HG02588 (cell line): ENCODE data around the gene EIF1AY.
"Not testable (repeated sequence)": the region's sequence is repeated elsewhere in the genome, so short reads cannot be mapped to it uniquely, and the experiment has no call there.

ENCODE experiments used
- ATAC-seq: cut with Tn5 transposase; IDR thresholded peaks from one replicate; pipeline ENCODE4 v1.9.1; 2021; ENCODE audit warnings: mild to moderate bottlenecking, moderate library complexity; ENCODE audit not compliant: unreplicated experiment

Gene EIF1AY, protein sequence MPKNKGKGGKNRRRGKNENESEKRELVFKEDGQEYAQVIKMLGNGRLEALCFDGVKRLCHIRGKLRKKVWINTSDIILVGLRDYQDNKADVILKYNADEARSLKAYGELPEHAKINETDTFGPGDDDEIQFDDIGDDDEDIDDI

DNA sequence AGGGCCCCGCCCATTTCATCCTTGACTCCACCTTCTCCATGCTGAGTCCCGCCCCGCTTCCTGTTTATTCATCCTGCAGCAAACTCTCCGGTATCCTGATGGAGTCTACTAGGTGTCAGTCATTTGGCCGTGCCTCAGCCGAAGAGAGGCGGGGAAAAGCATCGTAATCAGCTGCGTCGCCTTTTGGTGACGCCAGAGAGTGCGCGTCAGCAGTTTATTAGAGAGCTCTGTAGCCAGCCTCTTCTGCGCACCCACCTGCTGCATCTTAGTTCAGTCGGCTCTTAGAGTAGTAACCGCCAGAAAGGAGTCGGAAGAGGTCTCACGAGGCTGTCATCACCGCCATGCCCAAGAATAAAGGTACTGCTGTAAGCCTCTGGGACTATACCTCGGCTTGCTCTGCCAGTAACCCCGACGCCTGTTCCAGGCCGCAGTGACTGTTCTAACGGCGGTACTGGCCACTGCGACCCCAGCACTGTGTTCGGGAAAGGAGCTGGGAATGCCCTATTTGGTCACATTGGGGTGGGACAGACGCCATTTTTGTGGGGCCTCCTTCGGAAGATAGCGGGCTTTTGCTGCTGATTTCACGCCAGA, at the start of gene EIF1AY:
Gene EIF1AY (plus strand): TSS at position 246 of the 591 bp plus-strand sequence. CDS start 96 bp downstream, at position 342.
- ATAC-seq: peak; percentile 95

DNA sequence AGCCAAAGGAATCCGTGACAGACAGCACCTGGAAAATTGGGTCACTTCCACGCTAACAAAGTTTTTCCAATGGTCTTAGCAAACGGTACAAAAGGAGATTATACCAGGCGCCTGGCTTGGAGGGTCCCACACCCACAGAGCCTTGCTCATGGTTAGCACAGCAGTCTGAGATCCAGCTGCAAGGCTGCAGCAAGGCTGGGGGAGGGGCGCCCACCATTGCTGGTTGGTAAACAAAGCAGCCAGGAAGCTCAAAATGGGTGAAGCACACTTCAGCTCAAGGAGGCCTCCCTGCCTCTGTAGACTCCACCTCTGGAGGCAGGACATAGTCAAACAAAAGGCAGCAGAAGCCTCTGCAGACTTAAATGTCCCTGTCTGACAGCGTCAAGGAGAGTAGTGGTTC, 47.1 kb upstream of the EIF1AY start:
- ATAC-seq: no peak

DNA sequence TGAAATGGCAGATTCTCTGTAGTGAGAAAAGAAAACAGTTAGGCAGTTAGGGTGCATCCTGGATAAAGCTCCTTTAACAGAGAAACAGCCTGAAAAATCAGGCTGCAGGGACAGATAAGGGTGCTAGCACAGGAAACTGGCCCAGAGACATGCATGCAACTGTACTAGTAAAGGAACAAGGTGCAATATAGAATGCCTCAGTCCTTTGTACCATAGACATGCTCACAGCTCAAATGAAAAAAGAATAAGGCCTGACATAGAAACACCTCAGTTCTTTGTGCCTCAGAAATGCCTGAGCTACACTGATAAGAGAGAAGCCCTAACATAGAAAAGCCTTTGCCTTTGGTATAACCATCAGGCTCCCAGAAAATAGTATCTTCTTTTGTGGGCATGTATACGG, 37.4 kb upstream of the EIF1AY start:
- ATAC-seq: no peak

DNA sequence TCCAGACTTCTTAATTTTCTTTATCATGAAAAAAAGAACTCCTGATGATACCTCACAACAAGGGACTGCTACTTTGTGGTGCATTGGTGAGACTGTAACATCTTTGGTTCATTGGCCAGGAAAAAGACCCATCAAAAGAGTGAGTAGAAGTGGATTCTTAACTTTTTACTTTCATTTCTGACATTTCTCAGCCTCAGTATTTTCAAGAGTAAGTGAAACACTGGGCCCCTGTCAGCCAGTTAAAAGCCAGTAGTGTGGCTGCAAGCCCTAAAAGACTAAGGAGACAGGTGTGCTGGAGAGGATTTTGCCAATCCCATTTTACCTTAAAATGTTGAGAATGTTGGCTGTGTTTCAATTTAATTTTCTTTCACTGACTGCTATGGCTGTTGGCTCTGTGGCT, 36.6 kb upstream of the EIF1AY start:
- ATAC-seq: peak; percentile 63

DNA sequence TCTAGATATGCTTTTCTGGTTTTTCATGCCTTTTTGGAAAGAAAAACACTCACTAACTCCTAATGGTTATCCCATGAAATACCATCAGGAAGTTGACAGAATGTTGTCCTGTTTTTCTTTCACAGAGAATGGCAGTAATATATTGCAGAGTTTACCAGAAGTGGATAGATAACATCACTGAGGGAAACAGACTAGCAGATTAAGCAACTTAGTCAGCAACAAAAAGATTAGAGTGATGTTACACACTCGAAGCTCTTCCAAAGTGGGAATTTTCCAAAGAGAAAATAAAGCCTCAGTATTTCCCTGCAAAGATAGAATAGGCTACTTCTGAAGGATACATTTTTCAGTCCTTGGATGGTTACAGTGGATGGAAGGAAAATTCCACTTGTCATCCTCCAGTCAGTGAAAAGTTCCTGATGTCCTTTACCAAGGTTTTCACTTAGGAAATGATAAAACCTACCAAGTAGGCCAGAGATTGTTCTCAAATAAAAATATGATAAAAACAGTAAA, 31.1 kb upstream of the EIF1AY start:
- no peak for ATAC-seq

DNA sequence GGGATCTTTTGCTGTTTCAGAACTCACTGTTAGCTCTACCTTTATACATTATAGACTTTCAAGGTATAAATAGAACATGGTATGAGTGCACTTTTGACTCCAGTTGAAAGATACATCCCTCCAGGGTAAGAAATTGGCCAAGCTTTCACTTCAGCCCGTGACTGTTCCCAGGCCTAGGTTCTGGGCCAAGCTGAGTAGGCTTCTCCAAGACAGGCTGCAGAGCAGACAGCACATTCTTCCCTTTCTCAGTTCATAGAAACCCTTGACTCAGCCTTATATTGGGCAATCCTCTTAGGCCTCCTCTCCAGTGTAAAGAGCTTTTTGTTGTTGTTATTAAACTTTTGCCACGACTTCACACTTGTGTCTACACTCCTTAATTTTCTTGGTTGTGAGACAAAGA, 29.5 kb upstream of the EIF1AY start:
- no peak for ATAC-seq

DNA sequence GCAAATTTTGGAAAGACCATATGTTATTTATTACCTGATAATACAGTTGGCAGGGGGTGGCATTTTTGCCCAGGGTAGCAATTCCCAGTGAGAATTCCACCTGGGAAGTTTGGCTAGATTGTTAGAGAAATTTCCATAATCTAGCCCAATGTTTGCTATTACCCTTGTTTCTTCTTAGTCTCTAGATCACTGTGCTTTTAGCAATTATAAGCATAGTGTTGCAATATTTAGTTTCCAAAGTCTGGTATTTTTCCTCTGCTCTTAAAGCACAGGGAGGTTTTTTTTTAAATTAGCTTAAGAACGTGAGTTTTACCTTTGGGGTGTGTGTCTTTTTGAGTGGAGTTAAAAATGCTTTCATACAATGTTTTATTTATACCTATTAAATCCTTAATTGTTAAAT, 26.3 kb upstream of the EIF1AY start:
- ATAC-seq: no peak

DNA sequence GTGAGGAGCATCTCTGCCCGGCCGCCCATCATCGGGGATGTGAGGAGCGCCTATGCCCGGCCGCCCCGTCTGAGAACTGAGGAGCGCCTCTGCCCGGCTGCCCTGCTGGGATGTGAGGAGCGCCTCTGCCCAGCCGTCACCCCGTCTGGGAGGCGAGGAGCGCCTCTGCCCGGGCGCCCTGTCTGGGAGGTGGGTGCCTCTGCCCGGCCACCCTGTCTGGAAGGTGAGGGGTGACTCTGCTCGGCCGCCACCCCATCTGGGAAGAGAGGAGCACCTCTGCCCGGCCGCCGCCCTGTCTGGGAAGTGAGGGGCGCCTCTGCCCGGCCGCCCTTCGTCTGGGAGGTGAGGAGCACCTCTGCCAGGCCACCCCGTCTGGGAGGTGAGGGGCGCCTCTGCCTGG, 23.7 kb upstream of the EIF1AY start:
- no peak for ATAC-seq

DNA sequence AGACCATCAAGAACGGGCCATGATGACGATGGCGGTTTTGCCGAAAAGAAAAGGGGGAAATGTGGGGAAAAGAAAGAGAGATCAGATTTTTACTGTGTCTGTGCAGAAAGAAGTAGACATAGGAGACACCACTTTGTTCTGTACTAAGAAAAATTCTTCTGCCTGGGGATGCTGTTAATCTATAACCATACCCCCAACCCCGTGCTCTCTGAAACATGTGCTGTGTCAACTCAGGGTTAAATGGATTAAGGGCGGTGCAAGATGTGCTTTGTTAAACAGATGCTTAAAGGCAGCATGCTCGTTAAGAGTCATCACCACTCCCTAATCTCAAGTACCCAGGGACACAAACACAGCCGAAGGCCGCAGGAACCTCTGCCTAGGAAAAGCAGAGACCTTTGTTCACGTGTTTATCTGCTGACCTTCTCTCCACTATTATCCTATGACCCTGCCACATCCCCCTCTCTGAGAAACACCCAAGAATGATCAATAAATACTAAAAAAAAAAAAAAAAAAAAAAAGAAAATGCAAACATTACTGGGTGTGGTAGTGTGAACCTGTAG, 22.7 kb upstream of the EIF1AY start:
- not testable (repeated sequence) for ATAC-seq

DNA sequence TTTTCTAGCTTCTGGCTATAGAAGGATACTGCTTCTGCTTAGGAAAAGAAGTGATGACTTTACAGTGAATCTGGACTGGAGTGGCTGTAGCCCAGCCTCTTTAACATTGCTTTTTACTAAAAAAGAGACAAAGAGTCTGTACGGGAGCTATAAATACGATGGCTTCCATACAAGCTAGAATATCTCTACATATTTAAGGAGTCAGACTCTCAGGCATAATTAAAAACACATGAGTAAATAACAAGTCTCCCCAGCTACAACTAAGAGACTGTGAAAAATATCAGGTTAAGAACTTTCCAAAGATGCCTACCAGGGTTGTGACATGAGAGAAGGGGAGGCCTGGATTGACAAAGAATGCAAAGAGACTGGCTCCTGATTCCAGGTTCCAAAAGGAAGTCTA, 19.8 kb upstream of the EIF1AY start:
- no peak for ATAC-seq

DNA sequence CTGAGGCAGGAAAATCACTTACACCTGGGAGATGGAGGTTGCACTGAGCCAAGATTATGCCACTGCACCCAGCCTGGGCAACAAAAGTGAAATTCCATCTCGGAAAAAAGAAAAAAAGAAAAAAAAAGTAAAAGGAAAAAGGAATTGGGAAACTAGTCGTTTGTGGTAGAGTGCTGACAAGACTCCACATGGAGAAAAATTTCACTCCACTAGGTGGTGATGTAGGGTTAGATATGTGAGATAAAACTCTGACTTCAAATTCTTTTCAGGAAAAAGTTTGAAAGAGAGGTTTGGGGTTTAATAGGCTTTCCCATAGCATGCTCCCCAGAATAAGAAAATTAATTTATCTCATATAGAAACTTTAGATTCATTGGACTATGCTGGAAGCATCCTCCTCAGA, 16.9 kb upstream of the EIF1AY start:
- no peak for ATAC-seq

DNA sequence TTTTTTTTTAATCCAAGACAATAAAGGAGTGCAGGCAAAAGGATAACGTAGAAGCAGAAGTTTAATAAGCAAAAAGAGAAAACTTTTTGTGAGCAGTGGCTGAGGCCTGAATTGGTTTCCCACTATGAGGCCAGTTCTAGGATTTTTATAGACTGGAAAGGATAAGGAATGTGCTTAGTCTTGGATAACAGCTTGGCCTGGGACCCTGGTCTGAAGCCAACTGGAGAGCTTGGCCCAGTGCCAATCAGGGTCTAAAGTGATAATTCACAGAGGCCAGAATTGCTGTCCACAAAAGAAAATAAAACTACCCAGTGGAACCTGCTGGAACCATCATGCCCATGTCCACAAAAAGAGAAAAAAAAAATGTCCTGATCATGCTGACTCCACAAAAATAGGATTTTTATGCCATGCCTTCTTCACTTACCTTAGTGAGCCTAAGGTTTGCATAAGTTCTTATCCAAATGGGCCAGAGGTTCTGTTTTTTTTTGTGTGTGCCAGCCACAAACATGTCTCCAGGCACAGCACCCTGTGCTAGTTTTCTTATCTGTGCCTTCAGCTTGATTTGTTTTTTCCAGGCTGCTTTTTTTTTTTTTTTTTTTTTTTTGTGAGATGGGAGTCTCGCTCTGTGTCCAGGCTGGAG, 15.6 kb upstream of the EIF1AY start:
- ATAC-seq: no peak

DNA sequence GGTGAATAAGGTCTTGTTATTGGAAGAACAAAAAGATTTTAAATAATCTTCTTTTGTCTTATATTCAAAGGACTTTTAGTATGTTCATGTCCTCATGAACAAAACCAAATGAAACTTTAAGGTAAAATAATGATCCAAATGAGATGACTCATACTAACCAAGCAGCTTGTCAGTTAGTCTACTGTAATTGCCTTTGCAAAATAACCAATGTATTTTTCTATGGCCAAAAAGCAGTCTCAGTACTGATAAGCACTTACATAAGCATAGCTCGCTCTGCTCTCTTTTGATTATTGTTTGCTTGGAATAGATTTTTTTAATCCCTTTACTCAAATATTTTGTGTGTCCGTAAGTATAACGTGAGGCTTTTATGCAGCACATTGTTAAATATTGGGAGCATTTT, 4.3 kb upstream of the EIF1AY start:
- ATAC-seq: no peak

DNA sequence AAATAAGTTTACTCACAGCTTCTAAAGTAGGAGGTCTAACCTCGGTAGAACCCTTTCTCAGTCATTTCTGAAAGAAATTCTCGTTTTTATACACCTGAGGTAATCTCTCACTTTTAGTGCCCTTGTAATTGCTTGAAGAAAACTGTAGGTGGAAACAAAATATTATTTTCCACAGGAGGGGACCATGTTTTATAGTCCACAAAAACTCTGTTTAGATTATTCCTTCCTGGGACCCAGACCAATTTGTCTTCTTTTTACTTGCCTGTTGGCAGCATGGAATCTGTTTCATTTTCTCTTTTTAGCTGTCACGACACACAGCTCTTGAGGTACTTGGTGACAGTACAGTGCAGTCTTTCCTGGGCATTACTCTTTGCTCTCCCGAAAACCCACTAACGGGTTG, 930 bp downstream of the EIF1AY start:
- no peak for ATAC-seq

DNA sequence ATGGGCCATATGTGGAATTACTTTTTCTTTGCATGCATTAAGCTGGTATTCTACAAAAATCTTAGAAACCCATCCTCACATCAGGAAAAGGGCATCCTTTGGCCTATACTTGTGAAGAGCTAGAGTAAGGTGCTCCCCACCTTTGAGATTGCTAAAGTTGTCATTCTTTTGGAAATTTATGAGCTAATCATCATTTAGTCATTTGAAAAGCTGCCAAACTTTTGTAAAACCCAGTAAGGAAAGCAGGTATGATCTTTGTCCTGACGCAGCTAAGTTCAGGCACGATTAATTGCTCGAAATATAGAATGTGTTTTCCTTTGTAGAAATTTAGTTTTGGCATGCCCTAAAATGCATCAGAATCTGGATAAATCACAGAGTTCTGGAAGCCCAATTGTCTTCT, 2.6 kb downstream of the EIF1AY start:
- ATAC-seq: no peak

DNA sequence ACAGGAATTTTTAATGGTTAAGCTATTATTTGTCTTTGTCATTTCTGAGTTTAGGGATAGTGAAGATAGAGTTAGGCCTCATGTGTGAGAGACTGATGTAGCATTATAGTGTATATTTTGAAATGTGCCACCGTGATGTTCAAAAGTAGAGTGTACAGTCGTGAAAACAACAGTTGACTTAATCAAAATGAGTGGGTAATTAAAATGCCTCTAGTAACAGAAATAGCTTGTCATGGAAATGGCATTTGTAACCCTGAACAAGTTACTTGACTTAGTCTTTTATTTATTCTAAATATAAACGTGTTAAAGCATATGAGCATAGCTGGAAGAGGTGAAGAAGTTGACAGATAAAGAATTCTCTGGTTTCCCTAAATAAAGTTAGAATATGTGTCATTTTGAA, 6.1 kb downstream of the EIF1AY start:
- no peak for ATAC-seq

DNA sequence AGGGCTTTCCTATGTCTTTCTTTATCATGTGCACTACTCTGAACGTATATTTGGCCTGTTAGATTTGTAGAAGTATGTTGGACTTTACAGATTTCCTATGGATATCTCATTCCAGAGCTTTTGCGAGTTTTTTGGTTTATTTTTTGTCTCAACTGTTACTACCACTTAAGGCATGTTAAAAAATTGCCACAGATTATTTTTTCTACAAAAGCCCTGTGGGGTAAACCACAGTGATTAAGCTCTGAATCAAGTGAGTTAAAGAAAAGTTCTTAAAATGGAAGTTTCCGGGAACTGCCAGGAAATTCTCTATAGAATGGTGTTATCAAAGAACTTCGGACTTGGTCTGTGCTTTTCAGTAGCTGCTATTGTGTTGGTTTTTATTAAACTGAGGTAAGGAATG, 10.6 kb downstream of the EIF1AY start:
- no peak for ATAC-seq
